HEK293 (cell line): Measurements from ENCODE around the gene RBFOX1.
A peak's percentile ranks its signal among the peaks of the same experiment; 100 is the strongest.

Source experiments
- CTCF ChIA-PET: fragments of 350-600 bp; formaldehyde crosslinking; extraction: SDS; loops from one replicate; lab custom pipeline; 2021; ENCODE audit warnings: antibody characterized with exemption; lab: Yijun Ruan, JAX
- POLR2A ChIA-PET: fragments of 300-600 bp; formaldehyde crosslinking; extraction: SDS; loops from one replicate; lab custom pipeline; 2020; ENCODE audit warnings: antibody characterized with exemption, inconsistent platforms; lab: Yijun Ruan, JAX
- H3K27ac ChIP-seq: fragments of 200-500 bp; sonication (Bioruptor generic); 2 replicates; pipeline ENCODE4 v1.5.1; 2014; ENCODE audit warnings: low read depth, low read length, control low read depth, inconsistent platforms; ENCODE audit errors: extremely low read depth
- H3K36me3 ChIP-seq, 2 experiments: fragments of 200-500 bp in 1 of 2; sonication (Bioruptor generic) in 1 of 2; 1 replicate in 1 of 2; 2 replicates in 1 of 2; pipeline ENCODE4 v1.5.1; 2014 to 2017; ENCODE audit warnings: inconsistent platforms in 2 of 2, low read length in 2 of 2; ENCODE audit not compliant: control insufficient read depth in 2 of 2, insufficient read depth in 1 of 2
- H3K4me1 ChIP-seq: fragments of 200-500 bp; sonication (Bioruptor generic); 2 replicates; pipeline ENCODE4 v1.5.1; 2014; ENCODE audit warnings: mild to moderate bottlenecking, low read length, inconsistent platforms; ENCODE audit not compliant: control insufficient read depth, insufficient read depth
- H3K4me3 ChIP-seq: 2 replicates; pipeline ENCODE4 v1.5.1; 2011; ENCODE audit warnings: low read depth, mild to moderate bottlenecking, control low read depth, low read length, moderate library complexity
- H3K9me3 ChIP-seq: fragments of 200-500 bp; sonication (Bioruptor generic); 2 replicates; pipeline ENCODE4 v1.5.1; 2014; ENCODE audit warnings: low read depth, low read length, inconsistent platforms; ENCODE audit not compliant: control insufficient read depth, insufficient read depth
- CTCF ChIP-seq: fragments of 450-650 bp; formaldehyde crosslinking; IDR thresholded peaks from 2 replicates; pipeline ENCODE4 v1.5.1; 2016; ENCODE audit warnings: missing biosample characterization, missing genetic modification characterization
- FEZF1 ChIP-seq: fragments of 450-650 bp; formaldehyde crosslinking; IDR thresholded peaks from 2 replicates; pipeline ENCODE4 v1.5.1; 2016; ENCODE audit warnings: missing biosample characterization, missing genetic modification characterization
- HOXD13 ChIP-seq: sonication (generic); formaldehyde crosslinking; IDR thresholded peaks from 2 replicates; pipeline ENCODE4 v1.8.0; 2022; ENCODE audit warnings: missing genetic modification reagents, borderline replicate concordance
- KLF7 ChIP-seq: fragments of 450-650 bp; formaldehyde crosslinking; IDR thresholded peaks from 2 replicates; pipeline ENCODE4 v1.5.1; 2016; ENCODE audit warnings: missing biosample characterization, missing genetic modification characterization, borderline replicate concordance
- RBAK ChIP-seq: fragments of 450-650 bp; formaldehyde crosslinking; IDR thresholded peaks from 2 replicates; pipeline ENCODE4 v1.5.1; 2016; ENCODE audit warnings: missing biosample characterization, missing genetic modification characterization
- REST ChIP-seq: fragments of 450-650 bp; formaldehyde crosslinking; IDR thresholded peaks from 2 replicates; pipeline ENCODE4 v1.5.1; 2016; ENCODE audit warnings: missing biosample characterization, missing genetic modification characterization
- TCF7L2 ChIP-seq: IDR thresholded peaks from 2 replicates; pipeline ENCODE4 v1.6.1; 2011; ENCODE audit warnings: low read depth, mild to moderate bottlenecking, inconsistent platforms, low read length, moderate library complexity, borderline replicate concordance
- ZBTB44 ChIP-seq: fragments of 450-650 bp; IDR thresholded peaks from 2 replicates; pipeline ENCODE4 v1.5.1; 2018; ENCODE audit warnings: missing biosample characterization, mild to moderate bottlenecking, missing genetic modification characterization
- ZBTB48 ChIP-seq: fragments of 450-650 bp; formaldehyde crosslinking; IDR thresholded peaks from 2 replicates; pipeline ENCODE4 v1.5.1; 2016; ENCODE audit warnings: missing biosample characterization, missing genetic modification characterization
- ZFP69B ChIP-seq: fragments of 450-650 bp; formaldehyde crosslinking; IDR thresholded peaks from 2 replicates; pipeline ENCODE4 v1.5.1; 2016; ENCODE audit warnings: missing biosample characterization, missing genetic modification characterization
- ZNF174 ChIP-seq: fragments of 450-650 bp; formaldehyde crosslinking; IDR thresholded peaks from 2 replicates; pipeline ENCODE4 v1.5.0; 2017; ENCODE audit warnings: missing biosample characterization, mild to moderate bottlenecking, missing genetic modification characterization
- ZNF19 ChIP-seq: fragments of 450-650 bp; formaldehyde crosslinking; IDR thresholded peaks from 2 replicates; pipeline ENCODE4; 2016; ENCODE audit warnings: missing biosample characterization, missing genetic modification characterization, low read depth
- ZNF202 ChIP-seq: fragments of 450-650 bp; formaldehyde crosslinking; IDR thresholded peaks from 2 replicates; pipeline ENCODE4 v1.5.1; 2016; ENCODE audit warnings: missing biosample characterization, missing genetic modification characterization, borderline replicate concordance
- ZNF785 ChIP-seq: fragments of 450-650 bp; formaldehyde crosslinking; IDR thresholded peaks from 2 replicates; pipeline ENCODE4 v1.5.1; 2016; ENCODE audit warnings: missing biosample characterization, missing genetic modification characterization
- TF ChIP-seq, protein P1 (sequence below): fragments of 450-650 bp; formaldehyde crosslinking; IDR thresholded peaks from 2 replicates; pipeline ENCODE4 v1.5.1; 2017; ENCODE audit warnings: missing biosample characterization, missing genetic modification characterization

The RBFOX1 gene

GRCh38 chr16:7487574-7488323, 155.1 kb downstream of the RBFOX1 start:
- ChIA-PET CTCF (no interaction called here), POLR2A (no interaction called here)
- Histone ChIP-seq H3K27ac (no peak overlapping the region), H3K4me1 (no peaks in the 10 kb centered on the region), H3K9me3 (no peaks in the 10 kb centered on the region), H3K4me3 (no peak overlapping the region), H3K36me3 (no peaks in the 10 kb centered on the region)
- TF ChIP-seq ZNF202 (tag by site-specific recombination): no peak
- TF ChIP-seq HOXD13: no peak
- no peak for TF ChIP-seq ZNF19 (tag by site-specific recombination)
- TF ChIP-seq ZBTB44: no peak

GRCh38 chr16:7492122-7492521, 159.5 kb downstream of the RBFOX1 start:
- no peak overlapping the region for H3K4me3 ChIP-seq
- H3K4me1 ChIP-seq: no peaks in the 10 kb centered on the region
- no peaks in the 10 kb centered on the region for H3K36me3 ChIP-seq
- H3K9me3 ChIP-seq: no peaks in the 10 kb centered on the region
- CTCF ChIA-PET: no interaction called here
- TF ChIP-seq RBAK (no peak), ZNF785 (no peak), REST (tag by site-specific recombination) (peak; percentile 77), FEZF1 (no peak), TCF7L2 (no peak)
- POLR2A ChIA-PET: no interaction called here
- H3K27ac ChIP-seq: no peak overlapping the region

DNA sequence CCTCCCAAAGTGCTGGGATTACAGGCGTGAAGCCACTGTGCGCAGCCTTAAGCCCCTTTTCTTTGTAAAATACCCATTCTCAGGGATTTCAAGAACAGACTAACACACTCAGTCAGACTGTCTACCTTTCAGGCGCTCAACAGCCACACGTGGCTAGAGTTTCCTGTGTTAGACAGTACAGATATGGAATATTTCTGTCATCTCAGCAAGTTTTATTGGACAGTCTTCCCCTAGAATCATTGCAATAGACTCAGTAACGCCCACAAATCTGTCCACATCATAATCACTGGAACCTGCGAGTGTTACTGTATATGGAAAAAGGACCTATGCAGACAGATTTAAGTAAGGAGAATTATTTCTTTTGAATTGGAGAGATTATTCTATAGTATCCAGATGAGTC, 160.5 kb downstream of the RBFOX1 start:
- H3K36me3 ChIP-seq: no peaks in the 10 kb centered on the region
- ChIA-PET POLR2A (no interaction called here), CTCF (interaction anchor here (0.6 kb wide), 1 partner anchor 1297 kb away, joined by 6 read pairs; no protein-coding TSS in a partner anchor)
- no peak overlapping the region for H3K27ac ChIP-seq
- H3K4me1 ChIP-seq: no peaks in the 10 kb centered on the region
- no peak overlapping the region for H3K4me3 ChIP-seq
- TF ChIP-seq CTCF (tag by site-specific recombination): no peak
- TF ChIP-seq KLF7: no peak
- no peak for TF ChIP-seq ZFP69B (tag by site-specific recombination)
- TF ChIP-seq ZBTB48 (tag by site-specific recombination): no peak
- no peak for TF ChIP-seq ZNF174 (tag by site-specific recombination)
- TF ChIP-seq, protein P1, sequence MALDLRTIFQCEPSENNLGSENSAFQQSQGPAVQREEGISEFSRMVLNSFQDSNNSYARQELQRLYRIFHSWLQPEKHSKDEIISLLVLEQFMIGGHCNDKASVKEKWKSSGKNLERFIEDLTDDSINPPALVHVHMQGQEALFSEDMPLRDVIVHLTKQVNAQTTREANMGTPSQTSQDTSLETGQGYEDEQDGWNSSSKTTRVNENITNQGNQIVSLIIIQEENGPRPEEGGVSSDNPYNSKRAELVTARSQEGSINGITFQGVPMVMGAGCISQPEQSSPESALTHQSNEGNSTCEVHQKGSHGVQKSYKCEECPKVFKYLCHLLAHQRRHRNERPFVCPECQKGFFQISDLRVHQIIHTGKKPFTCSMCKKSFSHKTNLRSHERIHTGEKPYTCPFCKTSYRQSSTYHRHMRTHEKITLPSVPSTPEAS (tag by site-specific recombination): no peak
- no peaks in the 10 kb centered on the region for H3K9me3 ChIP-seq
